Subcutaneous adipose tissue (tissue), 4 donors: ENCODE data around the gene SRL. TPM values are rescaled to one million over a fixed set of nuclear protein-coding genes. Genes with fewer than 3 reads are reported as not detected.

ENCODE experiments used
- CTCF ChIP-seq: fragments of 450-650 bp; IDR thresholded peaks from one replicate; pipeline ENCODE4 v1.5.1; 2016; ENCODE audit warnings: low read depth, mild to moderate bottlenecking, control low read depth, antibody characterized with exemption, moderate library complexity
- total RNA-seq, 4 donors: library from RNA; depleted of rRNA; stranded (reverse); fragments of >200 nt; gene quantifications; one replicate each; pipeline ENCODE4 v1.1.0, GENCODE V29; 2016

Gene SRL
- total RNA-seq, 4 donors from 2014 or later, result 0.16 to 2.3 (median 0.50) TPM

DNA sequence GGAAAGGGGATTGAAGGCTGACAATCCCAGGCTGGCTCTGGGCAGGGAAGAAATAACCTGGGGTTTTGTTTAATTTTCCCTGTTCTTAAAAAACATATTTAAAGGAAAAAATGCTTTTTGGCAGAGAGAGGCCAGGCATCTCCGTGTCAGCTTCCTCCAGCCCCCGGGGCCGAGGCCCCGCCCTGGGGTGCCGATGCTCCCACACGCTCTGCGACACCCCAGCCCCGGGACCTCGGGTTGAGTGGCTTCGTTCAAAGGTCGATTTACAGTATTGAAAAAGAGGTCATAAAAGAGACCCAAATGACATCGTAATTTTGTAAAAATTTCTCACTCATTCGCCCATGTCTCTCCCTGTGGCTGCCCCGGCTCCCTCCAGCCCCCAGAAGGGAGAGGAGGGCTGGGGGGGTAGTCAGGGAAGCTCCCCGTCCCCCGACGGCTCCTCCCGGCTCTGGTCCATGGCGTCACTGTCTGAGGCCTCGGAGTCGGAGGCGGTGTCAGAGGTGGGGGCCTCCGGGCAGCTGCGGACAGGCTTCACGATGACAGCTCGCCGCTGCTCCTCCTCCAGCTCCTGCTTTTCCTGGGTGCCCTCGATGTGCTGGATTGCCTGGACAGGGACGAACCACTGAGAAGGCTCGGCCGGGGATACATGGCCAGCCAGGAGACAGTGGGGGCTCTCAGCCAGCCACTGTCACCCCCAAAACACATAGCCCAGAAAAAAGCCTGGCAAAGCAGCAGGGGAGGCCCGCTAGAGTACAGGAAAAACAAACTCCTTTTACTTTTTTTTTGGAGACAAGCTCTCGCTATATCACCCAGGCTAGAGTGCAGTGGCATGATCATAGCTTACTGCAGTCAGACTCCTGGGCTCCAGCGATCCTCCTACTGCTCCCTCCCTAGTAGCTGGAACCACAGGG, 16.0 kb upstream of the SRL start:
- TF ChIP-seq CTCF, result no peak

GRCh38 chr16:4253394-4254150, 11.7 kb upstream of the SRL start:
- TF ChIP-seq CTCF, result no peak

GRCh38 chr16:4249530-4250308, 7.8 kb upstream of the SRL start:
- no peak for TF ChIP-seq CTCF

GRCh38 chr16:4247460-4247784, 5.5 kb upstream of the SRL start:
- no peak for TF ChIP-seq CTCF

GRCh38 chr16:4246777-4247459, 5.0 kb upstream of the SRL start:
- no peak for TF ChIP-seq CTCF

- no peak for TF ChIP-seq CTCF
These were observed 3.4 kb upstream of the SRL start for GRCh38 chr16:4245077-4245791.
